ENCODE data around the gene CTNND2.

CTNND2 gene

DNA sequence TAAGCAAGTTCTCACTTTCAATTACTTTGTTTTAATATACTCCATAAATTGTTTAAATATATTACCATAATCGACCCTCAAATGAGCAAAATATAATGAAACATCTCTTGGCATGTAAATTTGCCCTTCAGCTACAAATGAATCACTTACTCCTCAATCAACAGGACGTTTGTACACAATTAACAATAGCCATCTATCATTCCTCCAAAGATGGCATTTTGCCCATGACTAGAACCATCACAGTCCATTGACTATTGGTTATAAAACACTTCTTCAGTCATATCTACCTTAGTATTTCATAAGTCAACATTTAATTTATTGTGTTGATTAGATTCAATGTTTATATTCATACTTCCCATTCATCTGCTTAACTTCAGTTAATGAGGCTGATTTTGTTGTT lies 127.2 kb downstream of the CTNND2 start:
- no peak for DNase-seq

DNA sequence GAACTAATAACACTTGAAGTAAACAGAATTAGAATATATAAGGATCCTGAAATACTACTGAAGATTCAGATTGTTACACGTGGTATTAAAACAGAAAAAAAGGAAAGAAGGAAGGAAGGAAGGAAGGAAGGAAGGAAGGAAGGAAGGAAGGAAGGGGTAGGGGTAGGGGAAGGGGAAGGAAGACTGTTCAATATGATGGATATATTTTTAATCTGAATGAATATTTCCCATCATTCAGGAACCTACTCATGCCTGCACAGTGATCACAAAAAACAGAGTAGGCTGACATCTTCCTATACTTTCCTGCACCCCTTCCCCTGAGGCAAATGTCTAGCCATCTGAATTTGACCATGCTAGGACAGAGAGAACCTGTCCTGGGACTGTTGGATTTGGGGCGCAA lies 133.9 kb downstream of the CTNND2 start:
- no peak for DNase-seq

DNA sequence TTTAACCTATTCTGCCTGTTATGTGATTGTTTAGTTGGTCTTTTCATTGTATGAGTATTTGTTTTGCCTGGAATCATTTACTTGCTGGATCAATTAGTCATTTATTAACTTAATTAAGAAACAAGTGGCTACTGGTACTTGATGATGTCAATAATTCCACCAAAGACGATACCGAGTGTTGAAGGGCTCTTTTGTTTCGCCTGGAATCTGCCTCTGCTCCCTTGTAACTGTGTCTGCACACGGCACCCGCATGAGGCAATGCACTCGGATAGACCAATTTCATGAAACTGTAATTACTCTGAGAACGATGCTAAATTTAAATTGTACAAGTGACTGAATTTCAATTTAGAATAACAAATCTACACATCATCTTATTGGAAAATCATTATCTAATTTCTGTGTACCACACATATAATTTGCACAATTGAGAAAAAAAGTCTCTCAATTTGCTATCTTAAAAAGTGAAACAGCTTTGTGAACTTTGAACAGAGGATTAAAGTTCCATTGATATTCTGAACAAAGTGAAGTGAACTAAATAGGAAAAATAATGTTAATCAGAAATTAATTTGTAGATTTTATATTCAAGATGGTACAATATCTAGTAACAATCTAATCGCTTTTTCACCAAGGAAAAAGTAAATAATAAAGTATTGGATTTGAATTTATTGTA lies 143.2 kb downstream of the CTNND2 start:
- DNase-seq: no peak

DNA sequence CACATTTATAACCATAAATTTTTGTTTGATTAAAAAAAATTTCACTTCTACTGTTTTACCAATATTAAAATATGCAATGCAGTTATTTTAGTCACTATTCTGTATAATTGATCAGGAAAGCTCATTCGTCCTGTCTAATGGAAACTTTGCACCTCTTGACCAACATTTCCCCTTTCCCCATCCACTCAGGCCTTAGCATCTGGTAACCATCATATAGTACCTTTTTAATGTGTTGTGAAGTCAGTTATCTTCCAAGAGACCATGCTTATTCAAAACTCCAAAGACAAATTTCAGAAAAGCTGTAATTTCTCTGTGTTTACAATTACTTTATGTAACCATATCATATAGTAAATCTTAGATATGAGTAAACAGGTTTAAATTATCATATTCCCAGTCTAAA lies 145.9 kb downstream of the CTNND2 start:
- no peak for DNase-seq

DNA sequence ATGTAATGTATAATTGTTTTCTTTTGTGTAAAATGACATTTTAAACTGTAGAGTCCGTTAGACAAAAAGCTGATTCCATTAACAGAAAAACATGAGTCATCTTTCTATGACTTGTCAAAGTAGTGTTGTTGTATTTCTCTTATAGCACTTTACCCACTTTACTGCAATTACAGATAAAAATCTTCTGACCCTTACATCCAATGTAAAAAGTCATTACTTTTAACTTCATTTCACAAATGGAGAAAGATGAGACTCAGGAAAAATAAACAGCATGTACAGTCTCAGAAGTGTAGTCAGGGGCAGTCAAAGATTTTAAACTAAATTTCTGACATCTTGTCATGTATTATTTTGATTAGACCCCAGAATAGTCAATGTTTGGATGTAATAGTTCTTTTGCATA lies 146.6 kb downstream of the CTNND2 start:
- no peak for DNase-seq

DNA sequence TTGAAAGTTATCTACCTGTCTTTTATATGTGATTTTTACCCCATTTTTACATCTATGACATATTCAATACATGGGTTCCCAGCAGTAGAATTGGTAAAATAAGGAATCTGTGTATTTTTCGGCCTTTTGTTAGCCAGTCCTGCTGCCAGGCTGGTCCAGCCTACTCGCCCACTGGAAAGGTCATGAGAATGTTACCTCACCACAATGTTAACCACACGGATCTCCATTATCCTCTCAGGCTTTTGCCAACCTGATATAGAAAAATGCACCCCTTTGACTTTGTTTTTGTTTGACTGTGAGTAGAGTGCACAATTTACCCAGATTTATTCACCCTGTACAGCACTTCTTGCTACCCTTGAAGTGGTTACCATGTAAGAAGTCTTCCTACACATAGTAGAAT lies 167.2 kb downstream of the CTNND2 start:
- no peak for DNase-seq

DNA sequence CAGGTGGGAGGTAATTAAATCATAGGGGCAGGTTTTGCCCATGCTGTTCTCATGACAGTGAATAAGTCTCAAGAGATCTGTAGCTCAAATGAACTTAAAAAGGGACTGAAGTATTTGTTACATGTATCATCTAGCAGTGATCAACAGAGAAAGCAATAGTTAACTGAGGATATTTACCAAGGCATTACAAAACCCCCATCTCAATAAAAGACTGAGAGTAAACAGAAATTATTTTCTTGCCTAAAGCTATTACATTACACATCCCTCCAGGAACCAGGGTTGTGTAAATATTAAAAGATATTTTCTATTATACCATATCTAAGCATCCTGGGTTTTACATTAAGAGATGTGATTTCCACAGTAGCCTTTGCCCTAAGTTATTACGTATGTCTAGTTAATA lies 169.9 kb downstream of the CTNND2 start:
- DNase-seq: no peak

DNA sequence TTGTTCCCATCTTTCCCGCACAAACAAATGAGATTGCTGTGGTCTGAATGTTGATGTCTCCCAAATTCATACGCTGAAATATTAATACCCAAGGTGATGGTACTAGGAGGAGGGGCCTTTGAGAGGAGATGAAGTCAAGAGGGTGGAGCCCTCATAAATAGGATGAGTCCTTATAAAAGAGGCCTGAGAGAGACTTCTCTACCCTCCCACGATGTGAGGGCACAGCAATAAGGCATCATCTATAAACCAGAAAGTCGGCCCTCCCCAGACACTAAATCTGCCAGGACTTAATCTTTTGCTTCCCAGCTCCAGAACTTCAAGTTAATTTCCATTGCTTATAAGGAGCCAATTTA lies 170.4 kb downstream of the CTNND2 start:
- DNase-seq: no peak

DNA sequence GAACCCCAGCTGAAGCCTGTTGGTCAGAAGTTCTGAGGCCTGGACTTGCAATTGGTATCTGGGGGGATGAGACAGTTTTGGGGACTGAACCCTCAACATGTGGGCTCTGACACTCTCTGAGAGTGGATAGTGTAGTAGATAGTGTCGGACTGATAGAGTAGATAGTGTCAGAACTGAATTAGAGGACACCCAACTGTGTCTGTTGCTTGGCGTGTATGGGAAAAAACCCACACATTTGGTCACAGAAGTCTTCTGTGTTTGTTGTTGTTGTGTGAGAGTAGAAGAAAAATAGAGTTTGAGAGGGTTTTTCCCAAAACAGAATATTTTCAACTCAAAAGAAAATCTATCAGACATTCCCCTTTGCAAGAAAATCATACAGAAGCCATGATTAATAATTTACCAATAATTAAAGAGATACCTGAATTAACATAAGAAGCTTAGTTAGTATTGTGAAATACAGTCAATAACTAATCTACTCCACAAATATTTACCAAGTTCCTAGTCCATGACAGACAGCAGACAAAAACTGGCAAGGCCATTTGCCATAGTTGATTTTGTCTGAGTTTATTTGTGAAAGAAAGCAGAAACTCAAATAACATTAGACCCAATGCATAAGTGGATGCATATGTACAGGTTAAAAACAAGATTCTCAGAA lies 170.9 kb downstream of the CTNND2 start:
- DNase-seq: no peak

DNA sequence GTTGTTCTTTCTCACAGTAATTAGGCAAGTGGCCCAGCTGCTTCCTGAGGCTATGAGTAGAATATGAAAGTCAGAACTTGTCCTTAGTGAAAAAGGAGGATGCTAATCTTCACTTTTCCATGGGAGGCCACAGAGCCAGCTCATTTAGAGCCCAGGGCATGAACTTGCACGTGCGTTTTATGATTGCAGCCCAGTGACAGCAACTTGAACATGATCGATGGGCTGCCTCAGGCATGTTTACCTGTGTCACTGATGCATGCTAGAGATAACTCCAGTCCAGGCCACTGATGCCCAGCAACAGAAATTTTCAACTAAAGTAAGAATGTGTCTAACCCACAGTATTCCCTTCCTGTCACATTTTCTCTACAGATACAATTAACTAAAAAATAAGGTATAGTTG lies 179.3 kb downstream of the CTNND2 start:
- no peak for DNase-seq

DNA sequence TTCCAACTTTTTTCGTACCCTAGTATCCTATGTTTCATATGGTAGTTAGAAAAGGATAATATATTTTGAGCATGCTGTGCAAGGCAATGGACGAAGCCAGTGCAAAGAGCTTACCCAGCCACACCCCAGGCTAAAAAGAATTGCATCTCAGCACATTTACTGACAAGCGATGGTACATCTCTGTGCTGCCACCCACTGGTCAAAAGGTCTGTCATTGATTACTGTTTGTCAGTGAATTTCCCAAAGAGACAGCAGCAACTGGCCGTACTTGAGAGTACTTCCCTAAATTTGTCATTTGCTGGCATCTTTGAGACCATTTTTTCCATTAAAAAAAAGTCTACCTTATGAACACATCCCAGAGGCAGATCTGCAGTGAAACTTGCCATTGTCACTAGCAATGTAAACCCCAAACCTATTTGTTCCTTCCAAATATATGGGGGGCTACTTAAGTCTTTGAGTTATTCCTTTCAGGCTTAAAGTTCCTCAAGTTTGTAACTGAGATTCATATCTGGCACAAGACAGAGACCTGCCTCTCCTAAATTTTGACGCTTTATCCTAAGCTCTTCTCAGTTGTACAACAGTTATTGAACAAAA lies 184.3 kb downstream of the CTNND2 start:
- no peak for DNase-seq

DNA sequence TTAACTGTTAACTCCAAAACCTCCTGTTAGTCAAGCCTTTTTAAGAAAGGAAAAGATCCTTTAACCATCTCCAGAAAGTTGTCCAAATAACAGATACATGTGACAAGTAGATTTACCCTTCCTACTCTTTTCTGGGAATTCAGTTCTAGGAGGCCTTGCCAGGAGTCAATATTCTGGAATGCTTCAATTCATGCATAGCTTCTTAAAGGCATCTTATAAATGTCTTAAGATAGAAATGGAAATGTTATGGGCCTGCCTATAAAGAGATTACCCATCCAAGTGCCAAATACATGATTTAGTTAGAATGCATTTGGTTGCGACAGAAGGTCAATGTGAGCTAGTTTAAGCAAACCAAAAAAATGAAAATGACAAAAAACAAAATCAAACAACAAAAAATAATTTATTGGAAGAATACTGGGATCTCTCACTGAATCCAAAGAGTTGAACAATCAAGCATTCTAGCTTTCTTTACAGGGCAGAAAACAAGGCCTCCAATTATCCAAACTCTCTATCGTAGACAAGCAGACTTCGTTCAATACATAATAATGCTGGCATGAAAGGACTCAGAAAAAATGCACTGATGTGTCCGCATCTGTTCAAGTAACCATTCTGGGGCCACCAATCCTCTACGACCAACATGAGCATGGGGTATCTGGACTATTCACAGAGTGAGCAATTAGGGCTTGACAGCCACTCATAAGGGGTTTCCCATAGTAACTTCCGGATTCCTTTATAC lies 188.6 kb downstream of the CTNND2 start:
- DNase-seq: no peak

DNA sequence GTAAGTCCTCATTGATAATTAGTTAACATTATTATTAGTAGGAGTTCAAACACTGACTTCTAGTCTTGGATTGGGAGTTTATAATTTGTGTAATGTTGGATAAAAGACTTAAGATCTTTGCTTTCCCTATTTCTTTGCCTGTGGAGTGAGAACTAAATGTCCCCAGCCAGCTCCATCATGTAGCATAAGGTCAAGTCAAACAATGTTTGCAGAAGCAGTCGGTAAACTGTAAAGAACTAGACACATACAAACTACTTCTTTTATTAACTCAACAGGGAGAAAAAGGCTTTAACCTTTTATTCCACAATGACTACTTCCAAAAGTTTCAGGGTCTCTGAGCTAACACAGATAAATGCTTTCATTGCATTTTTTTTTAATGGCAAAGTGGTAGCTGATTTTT lies 192.3 kb downstream of the CTNND2 start:
- DNase-seq: no peak

DNA sequence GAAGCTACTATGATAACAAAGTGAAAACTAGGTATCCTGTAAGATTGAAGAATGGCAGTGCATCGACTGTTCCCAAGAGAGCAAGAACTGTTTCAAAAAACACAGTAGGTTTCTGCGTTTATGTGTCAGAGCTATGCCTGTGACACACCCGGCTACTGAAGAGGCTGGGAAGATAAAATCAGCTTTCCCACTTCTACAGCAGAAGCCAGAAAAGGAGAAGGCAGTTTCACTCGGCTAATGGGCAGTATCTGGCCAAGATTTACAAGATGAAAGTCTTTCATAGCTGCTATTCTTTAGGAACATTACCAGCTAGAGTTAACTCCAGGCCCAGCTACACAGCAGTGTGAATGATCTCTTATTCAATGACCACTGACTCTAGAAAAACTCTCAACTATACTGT lies 195.2 kb downstream of the CTNND2 start:
- no peak for DNase-seq

DNA sequence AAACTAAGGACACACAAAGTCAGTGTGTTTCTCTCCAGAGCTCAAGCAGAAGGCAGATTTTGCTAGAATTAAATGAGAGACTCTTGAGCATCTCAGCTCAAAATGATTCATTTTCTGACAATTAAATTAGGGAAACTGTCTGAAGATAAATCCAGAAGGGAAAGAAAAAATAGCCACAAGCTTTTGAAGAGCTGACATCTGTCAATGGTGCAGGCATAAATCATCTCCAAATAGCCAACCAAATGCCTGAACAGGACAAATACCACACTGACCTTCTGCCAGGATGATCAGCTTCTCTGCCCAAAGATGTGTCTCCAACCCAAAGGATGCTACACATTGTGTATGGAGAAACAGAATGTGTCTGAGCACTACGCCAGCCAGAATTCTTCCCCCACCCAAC lies 199.3 kb downstream of the CTNND2 start:
- no peak for DNase-seq

DNA sequence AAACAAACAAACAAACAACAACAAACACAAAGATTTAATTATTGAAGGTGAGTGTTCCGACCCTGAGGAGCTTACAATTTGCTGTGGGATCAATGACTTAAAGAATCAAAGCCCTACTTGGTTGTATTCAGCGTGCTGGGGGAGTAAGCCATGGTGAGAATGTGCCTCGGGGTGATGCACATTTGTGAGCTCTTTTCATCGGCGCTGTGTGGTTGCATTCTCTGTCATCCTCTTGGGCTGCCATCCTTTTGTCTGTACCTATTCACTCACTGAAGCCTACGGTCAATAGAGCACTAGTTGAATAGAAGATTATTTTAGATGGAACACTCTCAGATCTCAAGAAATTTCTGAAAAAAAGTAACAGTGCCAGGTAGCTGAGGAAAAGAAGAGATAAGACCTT lies 203.9 kb downstream of the CTNND2 start:
- no peak for DNase-seq

DNA sequence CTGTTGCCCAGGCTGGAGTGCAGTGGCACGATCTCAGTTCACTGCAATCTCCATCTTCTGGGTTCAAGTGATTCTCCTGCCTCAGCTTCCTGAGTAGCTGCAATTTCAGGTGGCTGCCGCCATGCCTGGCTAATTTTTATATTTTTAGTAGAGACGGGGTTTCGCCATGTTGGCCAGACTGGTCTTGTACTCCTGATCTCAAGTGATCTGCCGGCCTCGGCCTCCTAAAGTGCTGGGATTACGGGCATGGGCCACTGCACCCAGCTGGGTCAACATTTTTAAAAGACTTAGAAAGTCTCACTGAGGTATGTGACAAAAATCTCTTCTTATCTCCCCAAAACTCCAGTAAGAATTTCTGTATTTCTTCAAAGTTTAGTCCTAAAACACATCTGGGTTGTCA lies 211.6 kb downstream of the CTNND2 start:
- no peak for DNase-seq

DNA sequence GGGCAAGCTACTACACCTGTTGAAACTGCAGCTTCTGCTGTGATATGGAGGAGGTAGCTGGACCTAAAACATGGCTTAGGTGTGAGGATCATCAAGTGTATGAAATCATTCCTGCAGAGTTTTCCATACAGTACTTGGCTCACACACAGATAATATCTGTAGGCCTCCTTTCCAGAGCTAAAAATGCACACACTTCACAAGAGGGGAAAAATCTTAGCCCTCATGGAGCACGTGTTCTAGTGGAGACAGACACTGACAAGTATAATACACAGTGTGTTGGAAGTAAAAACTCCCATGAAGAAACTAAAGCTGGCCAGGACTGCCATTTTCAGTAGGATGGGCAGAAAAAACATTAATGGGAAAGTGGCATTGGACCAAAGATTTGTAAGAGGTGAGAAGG lies 216.7 kb downstream of the CTNND2 start:
- no peak for DNase-seq

DNA sequence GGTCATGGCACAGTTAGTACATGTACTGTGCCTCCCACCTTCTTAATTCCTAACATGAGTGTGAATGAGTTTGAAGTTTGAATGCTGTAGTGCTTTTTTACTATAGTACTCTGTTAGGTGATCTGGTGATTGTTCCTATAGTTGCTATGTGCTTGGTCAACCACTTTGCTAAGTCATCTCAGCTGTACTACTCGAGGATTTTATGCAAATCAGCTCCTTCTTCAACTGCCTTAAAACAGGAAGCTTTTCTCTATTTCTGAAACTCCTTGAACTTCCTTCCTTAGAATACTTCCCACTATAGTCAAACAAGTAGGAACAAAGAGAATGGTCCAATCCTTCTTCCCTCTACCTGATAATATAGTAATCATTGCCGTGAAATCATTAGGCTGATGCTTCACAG lies 219.6 kb downstream of the CTNND2 start:
- DNase-seq: no peak

DNA sequence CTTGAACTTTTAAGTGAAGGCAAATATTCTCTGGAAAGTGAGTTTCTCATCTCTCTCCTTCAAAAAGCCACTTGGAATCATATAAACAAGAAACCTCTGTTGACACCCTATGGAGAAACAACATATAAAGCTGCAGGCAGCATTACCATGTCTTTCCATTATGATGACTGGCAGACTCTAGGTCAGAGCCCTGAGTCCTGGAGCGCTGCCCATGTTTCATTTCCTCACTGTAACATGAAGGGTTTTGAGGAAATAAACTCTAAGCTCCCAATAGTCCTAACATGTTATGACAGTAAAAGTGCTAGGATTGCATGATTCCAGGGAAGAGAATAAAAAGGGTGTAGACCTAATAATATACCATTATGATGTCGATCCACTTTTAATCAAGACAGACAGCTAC lies 220.6 kb downstream of the CTNND2 start:
- no peak for DNase-seq

DNA sequence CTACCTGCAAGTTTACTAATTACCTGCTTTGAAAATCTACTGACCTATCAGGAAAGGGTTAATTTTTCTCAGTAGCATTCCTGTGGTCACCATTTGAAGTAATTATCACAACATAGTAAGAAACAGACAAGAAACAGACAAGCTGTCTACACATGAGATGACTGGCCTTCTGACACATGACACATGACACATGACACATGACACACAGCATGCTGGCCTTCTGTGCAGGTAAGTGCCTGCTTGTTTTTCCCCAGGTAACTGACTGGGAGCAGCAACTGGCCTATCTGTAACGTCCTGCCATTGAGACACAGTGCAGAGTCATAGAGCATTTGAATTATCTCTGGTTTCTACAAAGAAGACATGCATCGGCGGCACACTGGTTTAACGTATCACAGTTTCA lies 222.4 kb downstream of the CTNND2 start:
- no peak for DNase-seq

DNA sequence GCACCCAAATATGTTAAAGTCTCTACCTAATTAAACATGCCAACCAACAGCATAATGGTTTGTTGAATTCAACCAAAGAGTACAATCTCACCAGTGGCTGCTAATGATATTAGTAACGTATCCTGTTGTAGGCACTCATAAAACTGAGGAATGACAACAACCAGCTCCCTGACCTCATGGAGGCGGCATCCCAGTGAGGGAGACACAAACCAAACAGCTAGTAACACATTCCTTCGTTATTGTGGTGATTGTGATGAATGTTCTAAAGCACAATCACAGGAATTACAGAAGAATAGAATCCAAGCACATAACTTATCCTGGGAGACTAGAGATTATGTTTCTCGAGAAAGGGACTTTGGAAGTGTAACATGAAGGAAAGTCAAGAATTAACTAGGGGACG lies 224.6 kb downstream of the CTNND2 start:
- no peak for DNase-seq

DNA sequence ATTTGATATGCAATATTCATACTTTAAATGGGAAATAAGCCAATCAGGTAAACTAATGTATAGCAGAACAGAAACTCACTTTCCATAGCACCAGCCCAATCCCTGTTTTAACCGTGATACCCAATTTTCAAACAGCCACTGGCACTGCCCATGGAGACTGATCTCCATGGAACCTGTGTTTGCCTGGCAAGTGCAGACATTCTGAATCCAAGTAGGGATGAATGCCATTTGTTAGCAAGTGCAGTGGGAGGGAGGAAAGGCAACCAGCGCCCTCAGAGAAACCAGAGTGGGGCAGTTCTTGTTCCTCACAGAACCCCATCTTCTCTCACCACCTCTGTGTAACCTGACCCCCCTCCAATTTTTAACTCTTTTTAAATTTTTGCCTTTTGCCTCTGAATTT lies 229.1 kb downstream of the CTNND2 start:
- DNase-seq: no peak

DNA sequence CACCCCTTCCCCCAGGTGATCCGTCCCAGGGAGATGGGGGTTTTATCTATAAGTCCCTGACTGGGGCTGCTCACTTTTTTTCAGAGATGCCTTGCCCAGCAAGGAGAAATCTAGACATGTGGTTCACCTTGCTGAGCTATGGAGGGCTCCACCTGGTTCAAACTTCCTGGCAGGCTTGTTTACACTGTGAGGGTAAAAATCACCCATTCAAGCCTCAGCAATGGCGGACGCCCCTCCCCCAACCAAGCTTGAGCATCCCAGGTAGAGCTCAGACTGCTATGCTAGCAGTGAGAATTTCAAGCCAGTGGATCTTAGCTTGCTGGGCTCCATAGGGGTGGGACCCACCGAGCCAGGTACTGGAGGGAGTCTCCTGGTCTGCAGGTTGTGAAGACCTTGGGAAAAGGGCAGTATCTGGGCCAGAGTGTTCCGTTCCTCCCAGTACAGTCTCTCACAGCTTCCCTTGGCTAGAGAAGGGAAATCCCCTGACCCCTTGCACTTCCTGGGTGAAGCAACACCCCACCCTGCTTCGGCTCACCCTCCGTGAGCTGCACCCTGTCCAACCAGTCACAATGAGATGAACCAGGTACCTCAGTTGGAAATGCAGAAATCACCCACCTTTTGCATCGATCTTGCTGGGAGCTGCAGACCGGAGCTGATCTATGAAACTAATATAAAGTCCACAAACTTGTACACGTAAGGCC lies 231.7 kb downstream of the CTNND2 start:
- no peak for DNase-seq

Measured in stimulated activated naive CD4-positive, alpha-beta T cell treated with Interleukin-2 at 50 U/mL for 16 hours (primary cell).